Prostate gland (tissue), 2 donors: ENCODE data around the gene ANKRD11. TPM values are rescaled to one million over a fixed set of nuclear protein-coding genes. Genes with fewer than 3 reads are reported as not detected.

Experiments
- DNase-seq: peaks from one replicate; pipeline ENCODE4 v3.0.0-alpha.2; 2019; ENCODE audit warnings: low spot score
- H3K27ac ChIP-seq, 2 donors: fragments of 200-600 bp; sonication (generic); 2 replicates each; pipeline ENCODE4 v1.5.1; 2017 to 2019
- H3K27me3 ChIP-seq: fragments of 200-600 bp; sonication (generic); replicated peaks from 2 replicates; pipeline ENCODE4 v1.5.1; 2019; ENCODE audit not compliant: insufficient read depth
- H3K36me3 ChIP-seq, 2 donors: fragments of 200-600 bp; sonication (generic); 1 replicate in 1 of 2; 2 replicates in 1 of 2; pipeline versions ENCODE4 v1.5.1 to v1.8.1; 2017 to 2019
- H3K4me1 ChIP-seq: fragments of 200-600 bp; sonication (generic); replicated peaks from 2 replicates; pipeline ENCODE4 v1.5.1; 2019
- H3K4me3 ChIP-seq, 2 donors: fragments of 200-600 bp; sonication (generic); 2 replicates each; pipeline ENCODE4 v1.5.1; 2017 to 2019
- H3K9me3 ChIP-seq: fragments of 200-600 bp; sonication (generic); 2 replicates; pipeline ENCODE4 v1.5.1; 2017
- POLR2A ChIP-seq: fragments of 450-650 bp; IDR thresholded peaks from one replicate; pipeline ENCODE4 v1.6.1; 2016; ENCODE audit warnings: antibody characterized with exemption, mild to moderate bottlenecking
- POLR2AphosphoS5 ChIP-seq: sonication (generic); formaldehyde crosslinking; IDR thresholded peaks from one replicate; pipeline ENCODE4 v1.6.1; 2017; ENCODE audit warnings: antibody characterized with exemption
- WGBS: methylation state at CpG from one replicate; pipeline ENCODE4 v1.1.5; 2018; 5-methylcytosine and 5-hydroxymethylcytosine counted together
- intact Hi-C: fragments of 100-400 bp; cut with DNase I; formaldehyde crosslinking; loops from one replicate; pipeline ENCODE4 v1.14.2; 2022
- total RNA-seq, 2 donors: library from RNA; depleted of rRNA; stranded (reverse); fragments of >200 nt; gene quantifications; one replicate each; pipeline ENCODE4 v1.1.0, GENCODE V29; 2016
- TF ChIP-seq, protein P1 (sequence below), 4 experiments: fragments of 200-600 bp in 2 of 4; fragments of 450-650 bp in 2 of 4; sonication (generic) in 2 of 4; IDR thresholded peaks; 1 replicate in 3 of 4; 2 replicates in 1 of 4; pipeline ENCODE4 v1.5.1; 2016 to 2019; ENCODE audit warnings: antibody characterized with exemption in 4 of 4, mild to moderate bottlenecking in 2 of 4, moderate library complexity in 2 of 4

Gene ANKRD11
- total RNA-seq, 2 donors from 2014 or later, result 66.2 to 143 TPM

GRCh38 chr16:89418352-89418751 is 72.0 kb downstream of the ANKRD11 start:
- TF ChIP-seq POLR2A (no peak), POLR2AphosphoS5 (no peak)
- TF ChIP-seq, protein P1, sequence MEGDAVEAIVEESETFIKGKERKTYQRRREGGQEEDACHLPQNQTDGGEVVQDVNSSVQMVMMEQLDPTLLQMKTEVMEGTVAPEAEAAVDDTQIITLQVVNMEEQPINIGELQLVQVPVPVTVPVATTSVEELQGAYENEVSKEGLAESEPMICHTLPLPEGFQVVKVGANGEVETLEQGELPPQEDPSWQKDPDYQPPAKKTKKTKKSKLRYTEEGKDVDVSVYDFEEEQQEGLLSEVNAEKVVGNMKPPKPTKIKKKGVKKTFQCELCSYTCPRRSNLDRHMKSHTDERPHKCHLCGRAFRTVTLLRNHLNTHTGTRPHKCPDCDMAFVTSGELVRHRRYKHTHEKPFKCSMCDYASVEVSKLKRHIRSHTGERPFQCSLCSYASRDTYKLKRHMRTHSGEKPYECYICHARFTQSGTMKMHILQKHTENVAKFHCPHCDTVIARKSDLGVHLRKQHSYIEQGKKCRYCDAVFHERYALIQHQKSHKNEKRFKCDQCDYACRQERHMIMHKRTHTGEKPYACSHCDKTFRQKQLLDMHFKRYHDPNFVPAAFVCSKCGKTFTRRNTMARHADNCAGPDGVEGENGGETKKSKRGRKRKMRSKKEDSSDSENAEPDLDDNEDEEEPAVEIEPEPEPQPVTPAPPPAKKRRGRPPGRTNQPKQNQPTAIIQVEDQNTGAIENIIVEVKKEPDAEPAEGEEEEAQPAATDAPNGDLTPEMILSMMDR (IDR thresholded peaks at IDR 0.05), result no peak
- intact Hi-C loops, result no loop called here
- Histone ChIP-seq H3K9me3 (no peaks in the 10 kb centered on the region), H3K4me3 (no peak overlapping the region), H3K27ac (no peak overlapping the region), H3K4me1 (peaks cover 4% of the 10 kb centered on the region), H3K27me3 (no peaks in the 10 kb centered on the region), H3K36me3 (no peaks in the 10 kb centered on the region)
- WGBS, result 82% methylated on average over 7 of the region's 7 CpGs
- no peak for DNase-seq

DNA sequence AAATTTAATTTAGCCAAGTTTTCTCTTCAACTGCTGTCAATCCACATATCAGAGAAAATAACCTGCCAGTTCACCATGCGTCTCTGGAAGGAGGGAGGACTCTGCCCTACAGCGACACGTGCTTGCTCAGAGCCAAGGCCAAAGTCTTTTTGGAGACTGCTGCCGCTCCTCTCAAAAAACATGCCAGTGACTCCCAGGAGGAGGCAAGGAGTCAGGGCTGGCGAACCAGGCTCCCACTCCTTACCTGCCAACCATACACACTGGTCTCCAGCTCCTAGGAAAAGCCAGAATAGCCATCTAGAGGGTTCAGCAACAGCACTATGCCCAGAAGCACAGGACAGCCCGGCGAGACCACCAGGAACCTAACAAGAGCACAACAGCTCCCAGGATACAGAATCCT is 73.0 kb downstream of the ANKRD11 start:
- no peaks in the 10 kb centered on the region for H3K9me3 ChIP-seq
- WGBS, result 77% methylated on average over 7 of the region's 7 CpGs
- TF ChIP-seq, protein P1 (IDR thresholded peaks at IDR 0.05), result no peak
- TF ChIP-seq POLR2A, result no peak
- no peak for TF ChIP-seq POLR2AphosphoS5
- intact Hi-C loops, result no loop called here
- no peak for DNase-seq
- H3K36me3 ChIP-seq, result no peaks in the 10 kb centered on the region
- no peak overlapping the region for H3K4me3 ChIP-seq
- H3K27ac ChIP-seq, result no peak overlapping the region
- no peaks in the 10 kb centered on the region for H3K27me3 ChIP-seq
- H3K4me1 ChIP-seq, result no peaks in the 10 kb centered on the region

DNA sequence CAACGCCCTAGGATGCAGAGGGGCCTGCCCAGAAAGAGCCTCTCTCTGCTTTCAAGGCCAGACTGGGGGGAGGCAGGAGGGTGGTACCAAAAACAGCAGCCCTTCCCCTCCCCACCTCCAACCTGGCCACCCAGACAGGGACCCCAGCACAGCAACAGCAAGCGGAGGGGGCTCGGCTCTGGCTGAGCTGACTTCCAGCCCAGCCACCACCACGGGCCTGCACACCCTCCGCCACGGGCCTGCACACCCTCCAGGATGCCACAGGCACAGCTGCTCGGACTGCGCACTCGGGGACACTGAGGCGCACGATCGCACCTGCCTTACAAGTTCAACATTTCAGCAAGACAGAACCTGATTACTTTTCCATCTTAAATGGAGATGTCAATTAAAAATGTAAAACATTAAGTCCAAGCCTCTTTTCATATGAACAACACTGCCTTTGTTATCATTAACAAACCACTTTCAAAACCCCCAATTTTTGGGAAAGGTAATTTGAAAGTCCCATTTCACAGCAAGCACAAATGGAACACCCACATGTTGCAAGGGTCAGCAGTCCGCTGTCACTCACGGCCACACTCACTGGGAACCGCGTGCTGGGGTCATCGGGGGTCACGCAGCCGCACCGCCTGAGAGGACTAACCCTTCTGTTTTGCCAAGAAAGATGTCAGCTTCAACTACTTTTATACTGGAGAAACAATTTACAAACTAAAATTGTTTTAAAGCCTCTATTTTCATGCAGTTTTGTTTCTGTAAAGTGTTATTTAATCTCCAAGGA is 76.4 kb downstream of the ANKRD11 start:
- Histone ChIP-seq H3K9me3 (no peaks in the 10 kb centered on the region), H3K27me3 (no peaks in the 10 kb centered on the region), H3K4me3 (no peak overlapping the region), H3K4me1 (peaks cover 20% of the 10 kb centered on the region), H3K27ac (no peak overlapping the region), H3K36me3 (no peaks in the 10 kb centered on the region)
- DNase-seq, result no peak
- intact Hi-C loops, result no loop called here
- TF ChIP-seq, protein P1 (IDR thresholded peaks at IDR 0.05), result no peak
- TF ChIP-seq POLR2AphosphoS5, result no peak
- TF ChIP-seq POLR2A, result no peak
- 82% methylated on average over 20 of the region's 20 CpGs for WGBS

DNA sequence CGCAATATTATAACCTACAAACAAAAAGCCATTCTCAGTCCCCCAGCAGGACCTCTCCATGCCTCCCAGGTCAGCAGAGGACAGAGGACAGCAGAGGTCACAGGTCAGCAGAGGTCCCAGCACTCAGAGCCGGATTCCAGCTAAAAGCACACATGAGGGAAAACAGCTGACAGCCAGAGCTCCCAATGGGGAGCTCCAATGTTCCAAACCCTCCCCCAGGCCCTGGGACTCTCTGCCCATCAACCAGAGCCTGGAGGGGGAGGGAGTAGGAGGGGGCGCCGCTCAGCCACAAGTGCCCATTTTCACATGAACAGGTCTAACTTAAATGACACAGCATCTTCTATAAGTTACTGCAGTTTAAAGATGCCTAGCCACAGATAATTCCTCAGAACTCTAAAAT is 77.5 kb downstream of the ANKRD11 start:
- Histone ChIP-seq H3K27me3 (no peaks in the 10 kb centered on the region), H3K27ac (no peak overlapping the region), H3K36me3 (no peaks in the 10 kb centered on the region), H3K4me3 (no peak overlapping the region), H3K4me1 (peaks cover 30% of the 10 kb centered on the region), H3K9me3 (no peaks in the 10 kb centered on the region)
- WGBS, result 64% methylated on average over 4 of the region's 4 CpGs
- intact Hi-C loops, result no loop called here
- DNase-seq, result no peak
- TF ChIP-seq, protein P1 (IDR thresholded peaks at IDR 0.05), result no peak
- TF ChIP-seq POLR2AphosphoS5 (no peak), POLR2A (no peak)

DNA sequence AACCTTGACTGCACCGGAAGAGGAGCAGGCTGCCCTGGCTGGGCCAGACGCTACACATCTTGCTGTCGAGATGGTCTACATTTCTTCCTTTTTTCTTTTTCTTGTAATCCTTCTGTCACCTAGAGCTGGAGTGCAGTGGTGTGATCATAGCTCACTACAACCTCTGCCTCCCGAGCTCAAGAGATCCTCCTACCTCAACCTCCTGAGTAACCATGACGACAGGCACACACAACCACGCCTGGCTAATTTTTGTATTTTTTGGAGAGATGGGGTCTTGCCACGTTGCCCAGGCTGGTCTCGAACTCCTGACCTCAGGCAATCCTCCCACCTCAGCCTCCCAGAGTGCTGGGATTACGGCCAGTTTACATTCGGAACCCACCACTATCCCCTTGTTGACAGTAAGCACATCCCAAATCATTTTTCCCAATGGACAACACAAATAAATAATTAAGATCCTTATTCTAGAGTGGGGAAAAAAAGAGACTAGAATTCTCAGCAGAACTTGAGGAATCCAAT is 79.0 kb downstream of the ANKRD11 start:
- peak overlapping the region; percentile 25 to 46 for H3K27ac ChIP-seq
- H3K27me3 ChIP-seq, result no peaks in the 10 kb centered on the region
- H3K36me3 ChIP-seq, result no peaks in the 10 kb centered on the region
- H3K4me1 ChIP-seq, result peaks cover 30% of the 10 kb centered on the region
- intact Hi-C loops, result no loop called here
- no peak overlapping the region for H3K4me3 ChIP-seq
- 54% methylated on average over 10 of the region's 10 CpGs for WGBS
- DNase-seq, result no peak
- no peaks in the 10 kb centered on the region for H3K9me3 ChIP-seq
- TF ChIP-seq POLR2A (no peak), POLR2AphosphoS5 (no peak)
- TF ChIP-seq, protein P1 (IDR thresholded peaks at IDR 0.05), result no peak
